GM18870 (cell line): Measurements from ENCODE around the gene LRRC18.

Source experiments
- ATAC-seq: cut with Tn5 transposase; IDR thresholded peaks from one replicate; pipeline ENCODE4 v1.9.1; 2021; ENCODE audit warnings: moderate library complexity; ENCODE audit not compliant: unreplicated experiment

LRRC18 gene

GRCh38 chr10:48884179-48885045 is 55.2 kb downstream of the LRRC18 start:
- no peak for ATAC-seq

- no peak for ATAC-seq
Measured at GRCh38 chr10:48883701-48884100, 55.9 kb downstream of the LRRC18 start.

- ATAC-seq: no peak
Measured at GRCh38 chr10:48882881-48883280, 56.8 kb downstream of the LRRC18 start.

- ATAC-seq: no peak
Measured at GRCh38 chr10:48881937-48882336, 57.7 kb downstream of the LRRC18 start.

GRCh38 chr10:48880016-48880705 is 59.5 kb downstream of the LRRC18 start:
- ATAC-seq: no peak

GRCh38 chr10:48879451-48879850 is 60.2 kb downstream of the LRRC18 start:
- ATAC-seq: no peak

- ATAC-seq: no peak
Measured at GRCh38 chr10:48878091-48878490, 61.5 kb downstream of the LRRC18 start.

GRCh38 chr10:48872234-48872633 is 67.4 kb downstream of the LRRC18 start:
- ATAC-seq: no peak
